NCI-H187 (cell line): ENCODE data around the gene DPEP2NB.
A peak's percentile ranks its signal among the peaks of the same experiment; 100 is the strongest.
"Not testable (repeated sequence)": the region's sequence is repeated elsewhere in the genome, so short reads cannot be mapped to it uniquely, and the experiment has no call there.

ENCODE experiments used
- DNase-seq, 2 experiments: peaks; one replicate each; lab custom pipeline; 2025; lab: John Stamatoyannopoulos, UW

Gene DPEP2NB

DNA sequence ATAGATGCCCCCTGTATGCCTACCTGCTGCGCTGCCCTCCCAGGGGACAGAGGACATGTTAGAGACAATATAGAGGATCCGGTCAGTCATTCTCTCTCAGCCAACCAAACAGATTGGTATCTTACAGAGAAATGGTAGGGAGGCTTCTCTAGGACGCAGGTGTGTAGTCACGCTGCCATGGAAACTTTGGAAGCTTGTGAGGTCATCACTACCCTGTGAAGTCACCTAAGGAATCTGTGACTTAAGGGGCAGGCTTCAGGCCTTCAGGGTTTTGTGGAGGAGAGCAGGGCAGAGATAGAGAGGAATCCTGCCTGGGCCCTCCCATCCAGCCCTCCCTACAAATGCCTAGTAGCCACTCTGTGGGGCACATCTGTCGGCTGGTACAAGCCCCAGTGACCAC, at the start of gene DPEP2NB:
Gene DPEP2NB (minus strand): TSS at position 231 of the 400 bp plus-strand sequence. CDS start 141 bp downstream, at position 90.
- DNase-seq = no peak

- peak in 1 of 2 experiments; percentile 5 for DNase-seq
These were observed 49.2 kb upstream of the DPEP2NB start for GRCh38 chr16:68064791-68065365.

DNA sequence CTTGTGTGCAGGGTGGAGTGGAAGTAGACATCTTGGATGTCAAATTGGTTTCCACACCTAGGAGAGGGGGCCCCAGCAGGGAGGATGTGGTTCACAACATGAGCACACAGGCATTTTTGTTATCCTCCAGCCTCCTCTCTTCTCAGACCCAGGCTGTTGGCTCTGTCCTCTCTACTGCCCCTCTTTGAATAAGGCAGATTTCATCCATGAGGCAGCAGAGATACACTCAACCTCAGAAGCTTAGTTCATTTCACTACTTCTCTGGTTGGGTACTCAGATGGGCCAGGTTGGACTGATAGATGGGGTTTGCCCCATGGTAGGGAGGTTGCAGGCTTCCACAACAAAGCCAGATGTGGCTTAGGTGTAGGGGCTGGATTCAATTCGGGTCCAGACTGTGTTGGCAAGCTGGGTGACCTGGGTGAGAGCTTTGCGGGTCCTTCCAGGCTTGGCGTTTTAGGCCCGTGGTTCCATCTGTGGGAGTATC, 47.2 kb upstream of the DPEP2NB start:
- DNase-seq = no peak

DNA sequence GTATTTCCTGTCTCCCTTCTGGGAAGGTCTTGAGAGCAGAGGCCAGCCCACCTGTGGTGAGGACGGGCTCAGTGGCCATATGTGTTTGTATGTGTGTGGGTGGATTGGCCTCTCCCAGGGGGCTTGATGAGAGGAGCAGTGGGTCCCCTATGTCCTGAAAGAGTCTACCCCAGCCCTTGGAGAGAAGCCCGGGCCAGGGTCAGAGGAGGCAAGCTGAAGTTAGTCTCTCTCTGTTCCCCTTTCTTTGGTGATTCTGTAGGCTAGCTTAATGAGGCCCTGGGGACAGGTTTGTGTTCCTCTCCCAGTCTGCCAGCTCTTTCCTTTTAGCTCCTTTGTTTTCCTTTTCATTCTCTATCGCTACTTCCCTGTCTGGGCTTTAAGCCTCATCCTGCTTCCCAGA, 45.7 kb upstream of the DPEP2NB start:
- DNase-seq = no peak

GRCh38 chr16:68059804-68060203, 44.1 kb upstream of the DPEP2NB start:
- no peak for DNase-seq

GRCh38 chr16:68055395-68055794, 39.7 kb upstream of the DPEP2NB start:
- DNase-seq = no peak

- no peak for DNase-seq
These were observed 33.7 kb upstream of the DPEP2NB start for GRCh38 chr16:68049449-68049848.

- DNase-seq = no peak
These were observed 32.3 kb upstream of the DPEP2NB start for GRCh38 chr16:68047987-68048386.

DNA sequence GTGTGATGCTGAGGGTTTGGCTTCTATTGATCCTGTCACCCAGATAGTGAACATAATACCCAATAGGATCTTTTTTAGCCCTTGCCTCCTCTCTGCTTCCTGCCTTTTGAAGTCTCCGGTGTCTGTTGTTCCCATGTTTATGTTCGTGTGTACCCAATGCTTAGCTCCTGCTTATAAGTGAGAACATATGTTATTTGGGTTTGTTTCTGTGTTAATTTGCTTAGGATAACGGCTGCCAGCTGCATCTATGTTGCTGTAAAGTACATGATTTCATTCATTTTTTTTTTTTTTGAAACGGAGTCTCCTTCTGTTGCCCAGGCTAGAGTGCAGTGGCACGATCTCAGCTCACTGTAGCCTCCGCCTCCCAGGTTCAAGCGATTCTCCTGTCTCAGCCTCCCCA, 30.4 kb upstream of the DPEP2NB start:
- DNase-seq = no peak

- no peak for DNase-seq
These were observed 26.1 kb upstream of the DPEP2NB start for GRCh38 chr16:68041783-68042182.

DNA sequence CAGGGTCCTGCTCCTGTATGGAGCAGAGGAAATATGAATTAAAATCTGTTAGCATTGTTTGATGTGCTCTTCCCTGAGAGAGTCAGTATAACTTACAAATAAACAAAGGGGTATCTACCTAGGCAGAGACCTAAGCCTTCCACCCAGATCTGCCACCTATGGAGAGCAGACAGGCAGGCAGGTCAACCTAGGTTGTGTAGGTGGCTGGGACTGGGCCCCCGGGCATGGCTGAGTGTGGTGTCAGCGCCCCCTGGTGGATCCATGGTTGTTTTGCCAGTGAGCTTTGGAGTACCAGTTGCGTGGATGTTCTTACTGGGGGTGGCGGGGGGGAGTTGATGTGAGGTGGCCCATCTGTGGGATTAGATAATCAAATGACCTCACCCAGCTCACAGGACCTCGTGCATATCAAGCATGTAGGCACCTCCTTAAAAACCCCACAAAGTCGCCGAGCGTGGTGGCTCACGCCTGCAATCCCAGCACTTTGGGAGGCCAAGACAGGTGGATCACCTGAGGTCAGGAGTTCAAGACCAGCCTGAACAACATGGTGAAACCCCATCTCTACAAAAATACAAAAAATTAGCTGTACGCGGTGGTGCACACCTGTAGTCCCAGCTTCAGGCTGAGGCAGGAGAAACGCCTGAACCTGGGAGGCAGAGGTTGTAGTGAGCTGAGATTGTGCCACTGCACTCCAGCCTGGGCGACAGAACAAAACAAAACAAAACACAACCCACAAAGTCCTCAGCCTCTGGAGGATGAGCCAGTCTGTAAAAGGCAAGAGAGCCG, 25.0 kb upstream of the DPEP2NB start:
- DNase-seq = peak; percentile 6 to 32

- no peak for DNase-seq
These were observed 22.3 kb upstream of the DPEP2NB start for GRCh38 chr16:68037841-68038597.

DNA sequence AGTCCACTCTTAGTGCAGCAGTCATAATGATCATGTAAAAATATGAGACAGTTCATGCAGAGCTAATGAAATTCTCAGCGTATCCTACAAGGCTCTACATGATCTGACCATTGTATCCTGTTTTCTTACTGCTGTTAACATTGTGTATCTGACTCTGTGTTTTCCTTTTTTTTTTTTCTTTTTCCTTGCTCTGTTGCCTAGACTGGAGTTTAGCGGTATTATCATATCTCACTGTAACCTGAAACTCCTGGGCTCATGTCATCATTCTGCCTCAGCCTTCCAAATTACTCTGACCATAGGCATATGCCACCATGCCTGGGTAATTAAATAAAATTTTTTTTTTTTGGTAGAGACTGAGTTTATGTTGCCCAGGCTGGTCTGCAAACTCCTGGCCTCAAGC, 19.5 kb upstream of the DPEP2NB start:
- no peak for DNase-seq

DNA sequence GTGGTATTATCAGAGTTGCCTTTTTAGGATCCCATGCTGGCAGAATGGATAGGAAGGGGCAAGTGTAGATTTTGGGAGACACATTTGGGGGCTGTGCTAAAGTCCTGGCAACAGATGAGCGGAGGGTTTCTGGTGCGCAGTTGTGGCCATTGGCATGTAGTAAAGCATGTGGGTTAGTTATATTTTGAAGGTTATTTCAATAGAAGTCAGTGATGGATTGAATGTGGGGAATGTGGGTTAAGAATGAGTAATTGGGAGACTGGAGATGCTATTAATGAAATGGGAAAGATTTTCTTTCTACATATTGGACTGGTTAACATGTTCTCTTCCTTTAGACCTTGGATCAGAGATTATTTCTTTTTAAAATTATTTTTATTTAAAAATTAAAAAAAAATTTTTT, 17.4 kb upstream of the DPEP2NB start:
- DNase-seq = no peak

GRCh38 chr16:68031951-68032350, 16.2 kb upstream of the DPEP2NB start:
- DNase-seq = no peak

DNA sequence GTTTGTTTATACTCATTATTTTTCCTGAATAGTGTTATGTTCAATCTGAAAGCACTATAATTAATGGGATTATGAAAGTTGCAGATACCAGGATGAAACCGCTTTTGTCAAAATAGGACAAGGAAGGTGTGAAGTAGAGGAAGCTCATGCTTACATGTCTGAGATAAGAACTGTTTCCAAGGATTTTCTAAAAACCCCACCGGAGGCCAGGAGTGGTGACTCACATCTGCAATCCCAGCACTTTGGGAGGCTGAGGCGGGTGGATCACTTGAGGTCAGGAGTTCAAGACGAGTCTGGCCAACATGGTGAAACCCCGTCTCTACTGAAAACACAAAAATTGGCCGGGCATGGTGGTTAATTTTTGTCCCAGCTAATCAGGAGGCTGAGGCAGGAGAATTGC, 14.4 kb upstream of the DPEP2NB start:
- not testable (repeated sequence) for DNase-seq

DNA sequence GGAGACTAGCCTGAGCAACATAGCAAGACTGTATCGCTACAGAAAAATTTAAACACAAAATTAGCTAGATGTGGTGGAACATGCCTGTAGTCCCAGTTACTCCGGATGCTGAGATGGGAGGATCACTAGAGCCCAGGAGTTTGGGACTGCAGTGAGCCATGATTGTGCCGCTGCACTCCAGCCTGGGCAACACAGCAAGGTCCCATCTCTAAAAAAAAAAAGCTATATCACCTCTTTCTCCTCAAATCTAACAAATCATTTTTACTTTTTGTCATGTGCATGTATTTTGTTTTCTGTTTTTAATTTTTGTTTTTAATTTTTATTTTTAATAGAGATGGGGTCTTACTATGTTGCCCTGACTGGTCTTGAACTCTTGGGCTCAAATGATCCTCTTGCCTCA, 13.3 kb upstream of the DPEP2NB start:
- no peak for DNase-seq

GRCh38 chr16:68022728-68023537, 7.2 kb upstream of the DPEP2NB start, which contains the start of the genes DDX28 and DUS2:
DDX28 (minus strand) TSS chr16:68023232; CDS start chr16:68023202, 30 bp downstream.
DUS2 (plus strand) TSS chr16:68023284; CDS start chr16:68038024, 14,740 bp downstream.
- peak; percentile 50 to 53 for DNase-seq

DNA sequence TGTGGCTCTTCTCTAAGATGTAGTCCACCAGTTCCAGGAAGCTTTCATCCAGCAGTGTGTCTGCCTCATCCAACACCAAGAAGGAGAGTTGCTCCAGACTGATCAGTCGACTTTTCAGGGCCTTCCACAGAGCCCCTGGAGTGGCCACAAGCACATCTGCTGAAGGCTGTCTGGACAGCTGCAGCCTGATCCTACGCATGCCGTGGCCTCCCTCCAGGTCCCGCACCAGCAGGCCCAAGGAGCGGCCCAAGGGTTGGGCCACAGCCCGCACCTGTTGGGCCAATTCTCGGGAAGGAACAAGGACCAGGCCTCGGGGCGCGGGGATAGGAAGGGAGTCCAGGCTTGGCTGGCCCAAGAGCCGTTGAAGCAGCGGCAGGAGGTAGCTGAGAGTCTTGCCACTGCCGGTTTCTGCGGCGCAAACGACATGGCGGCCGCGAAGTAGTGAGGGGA, 6.6 kb upstream of the DPEP2NB start:
- DNase-seq = no peak

GRCh38 chr16:68021490-68021889, 5.8 kb upstream of the DPEP2NB start:
- no peak for DNase-seq

DNA sequence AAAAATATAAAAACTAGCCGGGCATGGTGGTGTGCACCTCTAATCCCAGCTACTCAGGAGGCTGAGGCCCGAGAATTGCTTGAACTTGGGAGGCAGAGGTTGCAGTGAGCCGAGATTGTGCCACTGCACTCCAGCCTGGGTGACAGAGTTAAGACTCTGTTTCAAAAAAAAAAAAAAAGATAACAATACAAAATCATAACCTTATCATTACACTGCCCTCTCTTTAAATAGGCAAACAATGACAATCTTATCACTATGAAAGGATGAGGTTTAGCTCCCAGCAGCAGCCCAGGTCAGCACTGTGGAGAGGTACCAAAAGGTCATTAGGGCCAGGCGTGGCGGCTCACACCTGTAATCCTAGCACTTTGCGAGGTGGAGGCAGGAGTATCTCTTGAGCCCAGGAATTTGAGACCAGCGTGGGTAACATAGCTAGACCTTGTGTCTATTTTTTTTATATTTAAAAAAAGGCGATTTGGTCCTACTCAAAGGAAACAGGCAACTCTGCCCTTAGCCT, 3.5 kb upstream of the DPEP2NB start:
- DNase-seq = no peak
